Right renal pelvis (tissue), 4 donors: ENCODE results near the gene ISG20. TPM values are rescaled to one million over a fixed set of nuclear protein-coding genes. Genes with fewer than 3 reads are reported as not detected.

ENCODE experiments used
- polyA plus RNA-seq, 4 donors: library from polyadenylated mRNA; unstranded; fragments of 120-200 nt; gene quantifications; one replicate each; pipeline ENCODE4 v1.2.1, GENCODE V29; 2013; ENCODE audit not compliant: insufficient read length in 4 of 4

Gene ISG20
- polyA plus RNA-seq, 4 donors: 0.39 to 1.8 (median 0.89) TPM

Other genes starting within 250 kb of the ISG20 start
- 10 to 100 TPM; 29.9 to 32.2 (median 31.4) TPM for gene MRPL46, start 171.6 kb upstream of the ISG20 start, polyA plus RNA-seq
- 10 to 100 TPM; 40.7 to 46.9 (median 43.0) TPM for gene MRPS11, start 171.3 kb upstream of the ISG20 start, polyA plus RNA-seq
- gene DET1, start 92.3 kb upstream of the ISG20 start, polyA plus RNA-seq: 10 to 100 TPM; 12.0 to 15.0 (median 14.5) TPM
- 1 to 10 TPM; 5.7 to 7.0 (median 6.6) TPM for gene AEN, start 17.7 kb upstream of the ISG20 start, polyA plus RNA-seq
- 1 to 10 TPM; 3.1 to 6.3 (median 5.3) TPM for gene ACAN, start 164.4 kb downstream of the ISG20 start, polyA plus RNA-seq